Stimulated activated CD8-positive, alpha-beta memory T cell treated with anti-CD3 and anti-CD28 coated beads, Interleukin-7, amount 100 ng/mL, for 1 hour (primary cell): ENCODE results near the gene SASH3.

Experiments
- DNase-seq, 2 donors: peaks; one replicate each; pipeline ENCODE4 v3.0.0-alpha.2; 2020; ENCODE audit warnings: low read depth in 2 of 2

SASH3 gene

GRCh38 chrX:129759576-129760061, 20.1 kb upstream of the SASH3 start:
- DNase-seq = no peak

GRCh38 chrX:129760155-129760554, 19.6 kb upstream of the SASH3 start:
- no peak for DNase-seq

GRCh38 chrX:129760981-129761380, 18.8 kb upstream of the SASH3 start:
- no peak for DNase-seq

- DNase-seq = no peak
Observed at GRCh38 chrX:129761596-129761995, 18.2 kb upstream of the SASH3 start.

- DNase-seq = no peak
Observed at GRCh38 chrX:129762448-129762847, 17.3 kb upstream of the SASH3 start.

- DNase-seq = no peak
Observed at GRCh38 chrX:129763666-129764065, 16.1 kb upstream of the SASH3 start.

GRCh38 chrX:129768186-129768585, 11.6 kb upstream of the SASH3 start:
- no peak for DNase-seq

GRCh38 chrX:129768586-129769466, 10.9 kb upstream of the SASH3 start:
- no peak for DNase-seq

GRCh38 chrX:129769467-129770154, 10.1 kb upstream of the SASH3 start:
- no peak for DNase-seq

GRCh38 chrX:129771266-129771995, 8.3 kb upstream of the SASH3 start:
- no peak for DNase-seq

GRCh38 chrX:129772796-129773431, 6.8 kb upstream of the SASH3 start:
- DNase-seq = no peak

GRCh38 chrX:129773649-129774458, 5.9 kb upstream of the SASH3 start:
- no peak for DNase-seq

- DNase-seq = peak in 1 of 2 donors; percentile 34
Observed at GRCh38 chrX:129777218-129778030, 2.3 kb upstream of the SASH3 start.

- DNase-seq = no peak
Observed at GRCh38 chrX:129779086-129779672, 570 bp upstream of the SASH3 start.

- DNase-seq = no peak
Observed at GRCh38 chrX:129780441-129781105, 824 bp downstream of the SASH3 start.

GRCh38 chrX:129781134-129781672, 1.5 kb downstream of the SASH3 start:
- peak; percentile 46 to 56 for DNase-seq

GRCh38 chrX:129781680-129782495, 2.1 kb downstream of the SASH3 start:
- DNase-seq = no peak

GRCh38 chrX:129782706-129783105, 3.0 kb downstream of the SASH3 start:
- no peak for DNase-seq
